GM12891 (cell line): ENCODE results near the gene TNPO3.

Source experiments
- DNase-seq: peaks from one replicate; pipeline ENCODE4 v3.0.0; 2011; ENCODE audit warnings: low spot score; ENCODE audit not compliant: insufficient read length
- FAIRE-seq: peaks from 2 replicates; lab custom pipeline; 2011; peaks lifted over from hg19 to GRCh38; lab: Jason Lieb, UNC
- PAX5 ChIP-seq: IDR thresholded peaks from 2 replicates; pipeline ENCODE4 v1.6.1; 2011; ENCODE audit warnings: low read length, moderate library complexity, mild to moderate bottlenecking; ENCODE audit not compliant: insufficient read depth, severe bottlenecking
- POLR2A ChIP-seq: IDR thresholded peaks from 2 replicates; pipeline ENCODE4 v1.6.1; 2011; ENCODE audit warnings: low read depth, low read length, control low read depth
- POLR2AphosphoS5 ChIP-seq: IDR thresholded peaks from 2 replicates; pipeline ENCODE4 v1.6.1; 2011; ENCODE audit warnings: low read depth, low read length, control low read depth
- POU2F2 ChIP-seq: IDR thresholded peaks from 2 replicates; pipeline ENCODE4 v1.6.1; 2011; ENCODE audit warnings: low read depth, mild to moderate bottlenecking, control low read depth, low read length, moderate library complexity
- SPI1 ChIP-seq: IDR thresholded peaks from 2 replicates; pipeline ENCODE4 v1.6.1; 2011; ENCODE audit warnings: low read depth, low read length, control low read depth
- TAF1 ChIP-seq: IDR thresholded peaks from 2 replicates; pipeline ENCODE4 v1.6.1; 2011; ENCODE audit warnings: low read depth, low read length, control low read depth

Gene TNPO3

GRCh38 chr7:128937271-128937646, 117.7 kb downstream of the TNPO3 start:
- DNase-seq (no peak), FAIRE-seq (peak; percentile 84)
- TF ChIP-seq TAF1 = no peak
- peak; percentile 7; the same call in 1 of the 2 replicates for TF ChIP-seq POU2F2

GRCh38 chr7:128936798-128937197, 118.1 kb downstream of the TNPO3 start:
- TF ChIP-seq POLR2AphosphoS5 (no peak), POU2F2 (no peak), PAX5 (no peak), TAF1 (no peak), POLR2A (no peak), SPI1 (no peak)
- DNase-seq = no peak
- no peak for FAIRE-seq

GRCh38 chr7:128935342-128935730, 119.6 kb downstream of the TNPO3 start:
- TF ChIP-seq POLR2A (no peak; the same call in 1 of the 2 replicates), SPI1 (no peak)
- FAIRE-seq (no peak), DNase-seq (no peak)

GRCh38 chr7:128934361-128935341, 120.3 kb downstream of the TNPO3 start:
- peak; percentile 81 for TF ChIP-seq POU2F2
- TF ChIP-seq POLR2AphosphoS5 = peak; percentile 36
- peak; percentile 6 for TF ChIP-seq PAX5
- TF ChIP-seq SPI1 = peak; percentile 86
- TF ChIP-seq TAF1 = peak; percentile 46; the same call in 1 of the 2 replicates
- peak; percentile 41; the same call in 1 of the 2 replicates for TF ChIP-seq POLR2A
- FAIRE-seq = peak; percentile 91
- no peak for DNase-seq

GRCh38 chr7:128933180-128933891, 121.6 kb downstream of the TNPO3 start:
- TF ChIP-seq PAX5 (no peak), SPI1 (peak; percentile 81), TAF1 (peak; percentile 47; the same call in 1 of the 2 replicates)
- FAIRE-seq = peak; percentile 94
- DNase-seq = no peak

- no peak for FAIRE-seq
- DNase-seq = no peak
- TF ChIP-seq POLR2AphosphoS5 (no peak), TAF1 (no peak), SPI1 (no peak), POU2F2 (no peak), POLR2A (no peak), PAX5 (no peak)
These were observed 122.1 kb downstream of the TNPO3 start for GRCh38 chr7:128932862-128933179.

GRCh38 chr7:128931965-128932861, 122.7 kb downstream of the TNPO3 start:
- TF ChIP-seq TAF1 (no peak), PAX5 (no peak), POLR2A (no peak), POU2F2 (no peak), POLR2AphosphoS5 (no peak), SPI1 (no peak)
- no peak for DNase-seq
- FAIRE-seq = no peak

- FAIRE-seq (no peak), DNase-seq (no peak)
- TF ChIP-seq TAF1 (no peak), PAX5 (no peak), POLR2A (no peak), POLR2AphosphoS5 (no peak), SPI1 (no peak), POU2F2 (no peak)
These were observed 123.6 kb downstream of the TNPO3 start for GRCh38 chr7:128931190-128931798.
